HepG2 (cell line): ENCODE data around the gene MYH9. TPM values are rescaled to one million over a fixed set of nuclear protein-coding genes. Genes with fewer than 3 reads are reported as not detected.

Source experiments
- ARNTL ChIP-seq: sonication (generic); formaldehyde crosslinking; IDR thresholded peaks from 2 replicates; pipeline ENCODE4 v1.4.0; 2020; ENCODE audit warnings: mild to moderate bottlenecking, missing genetic modification reagents
- GMEB2 ChIP-seq: IDR thresholded peaks from 2 replicates; pipeline ENCODE4 v1.6.1; 2016; ENCODE audit warnings: missing biosample characterization, missing genetic modification reagents, low read depth
- MAFK ChIP-seq, 2 experiments: IDR thresholded peaks in 1 of 2; conservative IDR thresholded peaks in 1 of 2; 2 replicates each; pipeline ENCODE4 v1.6.1; 2011; ENCODE audit warnings: improper control_type of control experiment in 2 of 2, low read length in 2 of 2
- POLR2AphosphoS2 ChIP-seq: IDR thresholded peaks from 2 replicates; pipeline ENCODE4 v1.6.1; 2011; ENCODE audit warnings: low read depth, low read length, improper control_type of control experiment
- SMC3 ChIP-seq: IDR thresholded peaks from 2 replicates; pipeline ENCODE4 v1.6.1; 2011; ENCODE audit warnings: low read length, improper control_type of control experiment
- SNAPC4 ChIP-seq: sonication (generic); formaldehyde crosslinking; IDR thresholded peaks from 2 replicates; pipeline ENCODE4 v1.4.0; 2020; ENCODE audit warnings: mild to moderate bottlenecking, missing genetic modification reagents
- SOX5 ChIP-seq: IDR thresholded peaks from 2 replicates; pipeline ENCODE4 v1.6.1; 2016; ENCODE audit warnings: borderline replicate concordance
- SP5 ChIP-seq: IDR thresholded peaks from 2 replicates; pipeline ENCODE4 v1.6.1; 2016; ENCODE audit warnings: low read depth, borderline replicate concordance
- STAT6 ChIP-seq: sonication (generic); formaldehyde crosslinking; IDR thresholded peaks from 2 replicates; pipeline ENCODE4 v1.4.0; 2020; ENCODE audit warnings: missing genetic modification reagents, mild to moderate bottlenecking, borderline replicate concordance
- THRA ChIP-seq: sonication (generic); formaldehyde crosslinking; IDR thresholded peaks from 2 replicates; pipeline ENCODE4 v1.4.0; 2020; ENCODE audit warnings: missing genetic modification reagents, borderline replicate concordance
- ZNF121 ChIP-seq: sonication (generic); formaldehyde crosslinking; IDR thresholded peaks from 2 replicates; pipeline ENCODE4 v1.5.0; 2020; ENCODE audit warnings: mild to moderate bottlenecking, missing genetic modification reagents
- ZNF274 ChIP-seq: sonication (generic); formaldehyde crosslinking; IDR thresholded peaks from 2 replicates; pipeline ENCODE4 v1.5.1; 2020; ENCODE audit warnings: mild to moderate bottlenecking, missing genetic modification reagents
- ZXDC ChIP-seq: sonication (generic); formaldehyde crosslinking; IDR thresholded peaks from 2 replicates; pipeline ENCODE4 v1.5.0; 2020; ENCODE audit warnings: mild to moderate bottlenecking, missing genetic modification reagents
- polyA plus RNA-seq, 8 experiments: library from polyadenylated mRNA; depleted of rRNA in 3 of 8; stranded (reverse) in 7 of 8; unstranded in 1 of 8; fragments of >200 nt; fragmentation: Illumina TruSeq in 4 of 8; extraction: Trizol in 4 of 8; gene quantifications; 2 replicates each; pipeline versions ENCODE4 v1.2.1 to v1.2.3, GENCODE V29; 2011 to 2016; ENCODE audit warnings: low read depth in 4 of 8, missing spikeins in 1 of 8, mixed read lengths in 1 of 8; ENCODE audit not compliant: insufficient read depth in 1 of 8
- total RNA-seq, 5 experiments: library from RNA; depleted of rRNA; stranded (reverse); fragments of >200 nt; fragmentation: Illumina TruSeq; extraction: Trizol; gene quantifications; 2 replicates each; pipeline ENCODE4 v1.2.3, GENCODE V29; 2016; ENCODE audit warnings: low read depth in 1 of 5

The MYH9 gene
- total and polyA plus RNA-seq, 2 of the 13 experiments (the other 11 are each of a cell fraction or from before 2014, with no cell fraction given) = 50.7 to 98.5 TPM

- peak; percentile 93 for TF ChIP-seq STAT6 (CRISPR knock-in tag)
- peak; percentile 100 for TF ChIP-seq ARNTL (CRISPR knock-in tag)
- TF ChIP-seq POLR2AphosphoS2 = no peak
- peak; percentile 43; the same call in 1 of the 2 replicates for TF ChIP-seq SMC3
- peak; percentile 97 for TF ChIP-seq SOX5 (CRISPR knock-in tag)
- TF ChIP-seq SP5 (CRISPR knock-in tag) = peak; percentile 97
- TF ChIP-seq MAFK (conservative IDR thresholded peaks at IDR 0.05 in 1 of 2, IDR thresholded peaks at IDR 0.05 in 1 of 2; ENCODE audit: low read length in 2 of 2) = peak in 1 of 2 experiments; percentile 2; a peak in 1 of 4 replicates
- TF ChIP-seq THRA (CRISPR knock-in tag) = peak; percentile 91
- TF ChIP-seq ZXDC = no peak
- peak; percentile 57; the same call in 1 of the 2 replicates for TF ChIP-seq ZNF274 (CRISPR knock-in tag)
- peak; percentile 42; the same call in 1 of the 2 replicates for TF ChIP-seq ZNF121 (CRISPR knock-in tag)
- no peak for TF ChIP-seq GMEB2 (CRISPR knock-in tag)
- no peak; the same call in 1 of the 2 replicates for TF ChIP-seq SNAPC4
These were observed 31.6 kb upstream of the MYH9 start (continued) for GRCh38 chr22:36419177-36419911.
